Skeletal muscle satellite cell (primary cell): Measurements from ENCODE around the gene GTPBP3.

Experiments
- H3K27me3 ChIP-seq: 2 replicates; pipeline ENCODE4 v1.7.0; 2013; ENCODE audit warnings: low read length; ENCODE audit not compliant: control insufficient read depth, insufficient read depth
- H3K36me3 ChIP-seq: 2 replicates; pipeline ENCODE4 v1.7.0; 2013; ENCODE audit warnings: mild to moderate bottlenecking, control low read depth, low read length; ENCODE audit not compliant: insufficient read depth
- H3K4me1 ChIP-seq: 2 replicates; pipeline ENCODE4 v1.7.0; 2013; ENCODE audit warnings: low read length; ENCODE audit not compliant: control insufficient read depth, insufficient read depth
- H3K4me2 ChIP-seq: 2 replicates; pipeline ENCODE4 v1.7.0; 2013; ENCODE audit warnings: mild to moderate bottlenecking, low read length
- H3K4me3 ChIP-seq: 2 replicates; pipeline ENCODE4 v1.7.0; 2013; ENCODE audit warnings: low read length
- H3K9ac ChIP-seq: 2 replicates; pipeline ENCODE4 v1.7.0; 2013; ENCODE audit warnings: mild to moderate bottlenecking, low read depth, low read length, moderate library complexity
- H3K9me3 ChIP-seq: replicated peaks from 2 replicates; pipeline ENCODE4 v1.7.0; 2013; ENCODE audit warnings: mild to moderate bottlenecking, control low read depth, low read length

The GTPBP3 gene

DNA sequence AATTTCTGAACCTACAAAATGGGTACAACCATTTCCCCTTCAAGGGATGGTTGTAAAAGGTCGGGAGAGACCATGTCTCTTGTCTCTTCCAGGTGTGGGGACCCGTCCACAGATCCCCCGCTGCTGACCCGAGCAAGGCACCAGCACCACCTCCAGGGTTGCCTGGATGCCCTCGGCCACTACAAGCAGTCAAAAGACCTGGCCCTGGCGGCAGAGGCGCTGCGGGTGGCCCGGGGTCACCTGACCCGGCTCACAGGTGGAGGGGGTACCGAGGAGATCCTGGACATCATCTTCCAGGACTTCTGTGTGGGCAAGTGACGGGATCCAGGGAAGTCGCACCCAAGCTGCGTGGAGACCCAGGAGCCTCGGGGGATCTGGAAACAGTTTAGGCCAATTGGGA, 4.0 kb downstream of the GTPBP3 start:
- H3K4me2 ChIP-seq: no peak overlapping the region
- no peak overlapping the region for H3K9ac ChIP-seq
- no peaks in the 10 kb centered on the region for H3K27me3 ChIP-seq
- H3K4me1 ChIP-seq: peaks cover 6% of the 10 kb centered on the region
- peaks cover 5% of the 10 kb centered on the region for H3K36me3 ChIP-seq
- H3K9me3 ChIP-seq: no peaks in the 10 kb centered on the region
- no peak overlapping the region for H3K4me3 ChIP-seq

DNA sequence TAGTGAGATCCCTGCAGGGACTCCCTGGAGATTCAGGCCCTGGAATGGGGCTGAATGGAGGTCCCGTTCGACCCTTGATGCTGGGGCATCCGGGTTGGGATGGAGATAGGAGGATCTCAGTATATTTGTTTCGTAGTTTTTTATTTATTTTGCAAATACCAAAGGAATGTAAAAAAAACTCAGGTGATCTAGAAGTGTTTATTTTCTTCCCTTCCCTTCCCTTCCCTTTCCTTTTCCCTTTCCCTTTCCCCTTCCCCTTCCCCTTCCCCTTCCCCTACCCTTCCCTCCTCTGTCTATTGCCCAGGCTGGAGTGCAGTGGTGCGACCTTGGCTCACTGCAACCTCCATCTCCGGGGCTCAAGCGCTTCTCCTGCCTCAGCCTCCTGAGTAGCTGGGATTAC, 4.5 kb downstream of the GTPBP3 start:
- H3K9me3 ChIP-seq: no peaks in the 10 kb centered on the region
- peaks cover 6% of the 10 kb centered on the region for H3K4me1 ChIP-seq
- H3K27me3 ChIP-seq: no peaks in the 10 kb centered on the region
- H3K36me3 ChIP-seq: peaks cover 5% of the 10 kb centered on the region
- no peak overlapping the region for H3K4me3 ChIP-seq
- H3K9ac ChIP-seq: no peak overlapping the region
- H3K4me2 ChIP-seq: no peak overlapping the region

DNA sequence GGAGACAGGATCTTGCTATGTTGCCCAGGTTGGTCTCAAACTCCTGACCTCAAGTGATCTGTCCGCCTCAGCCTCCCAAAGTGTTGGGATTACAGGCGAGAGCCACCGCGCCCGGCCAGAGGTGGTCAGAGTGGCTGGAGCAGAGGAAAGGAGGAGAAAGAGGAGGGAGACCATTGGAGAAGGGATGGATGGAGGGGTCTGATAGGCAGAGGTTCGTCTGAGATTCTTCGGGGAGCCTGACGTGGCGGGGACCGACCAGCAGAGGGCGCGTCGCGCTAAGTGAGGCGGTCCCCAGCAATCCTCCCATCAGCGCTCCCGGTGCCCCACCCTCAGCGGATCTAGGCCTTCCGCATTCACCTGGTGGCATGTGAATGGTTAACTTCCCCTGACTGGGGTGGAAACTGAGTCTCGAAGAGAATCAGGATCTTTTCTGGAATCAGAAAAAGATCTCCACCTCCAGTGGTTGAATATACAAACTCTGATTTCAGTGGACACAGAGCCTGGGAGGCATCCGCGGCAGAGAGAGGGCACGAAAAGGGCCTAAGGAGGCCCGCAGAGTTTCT, 8.8 kb downstream of the GTPBP3 start:
- Histone ChIP-seq H3K36me3 (peaks cover 5% of the 10 kb centered on the region), H3K4me1 (peaks cover 5% of the 10 kb centered on the region), H3K9ac (no peak overlapping the region), H3K4me3 (no peak overlapping the region), H3K4me2 (peak overlapping the region; percentile 31), H3K27me3 (peaks cover 12% of the 10 kb centered on the region), H3K9me3 (no peaks in the 10 kb centered on the region)

DNA sequence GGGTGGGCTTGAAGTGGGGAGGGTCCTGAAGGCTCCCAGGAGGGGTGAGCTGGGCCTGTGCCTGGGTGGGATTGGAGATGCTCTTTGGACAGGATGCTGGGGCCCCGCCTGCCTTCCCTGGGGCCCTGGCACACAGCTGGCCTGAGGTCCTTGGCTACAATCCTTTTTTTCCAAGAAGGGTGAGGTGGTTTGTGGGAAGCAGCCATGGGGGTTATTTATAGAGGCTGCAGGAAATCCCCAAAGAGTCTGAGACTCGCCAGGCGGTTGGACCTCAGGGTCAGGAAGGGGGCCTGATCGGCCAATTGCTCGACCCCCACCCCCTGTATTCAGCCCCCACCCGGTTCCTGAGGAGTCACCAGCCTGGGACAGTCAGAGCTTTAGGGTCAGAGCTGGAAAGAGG, 10.0 kb downstream of the GTPBP3 start:
- Histone ChIP-seq H3K9ac (no peak overlapping the region), H3K36me3 (no peaks in the 10 kb centered on the region), H3K4me2 (no peak overlapping the region), H3K4me3 (no peak overlapping the region), H3K9me3 (no peaks in the 10 kb centered on the region), H3K27me3 (peaks cover 12% of the 10 kb centered on the region), H3K4me1 (peaks cover 5% of the 10 kb centered on the region)

DNA sequence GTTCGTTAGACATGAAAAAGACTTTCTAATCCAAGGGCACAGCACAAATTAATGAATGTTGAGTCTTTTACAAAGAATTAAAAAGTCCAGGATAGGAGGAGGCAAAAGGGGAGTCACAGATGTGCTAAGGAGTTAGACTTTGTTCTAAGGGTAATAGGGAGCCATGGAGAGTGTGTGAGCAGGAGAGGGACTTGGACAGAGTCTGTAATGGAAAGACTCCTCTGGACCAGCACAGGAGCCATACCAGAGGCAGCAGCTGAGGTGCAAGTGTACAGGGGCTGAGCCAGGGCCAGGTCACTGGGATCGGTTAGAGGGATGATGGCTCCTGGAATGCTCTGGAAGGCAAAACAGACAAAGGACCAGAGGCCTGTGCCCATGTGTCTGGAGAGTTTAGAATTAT, 10.5 kb downstream of the GTPBP3 start:
- no peak overlapping the region for H3K4me3 ChIP-seq
- no peaks in the 10 kb centered on the region for H3K36me3 ChIP-seq
- H3K9me3 ChIP-seq: no peaks in the 10 kb centered on the region
- H3K27me3 ChIP-seq: peaks cover 12% of the 10 kb centered on the region
- no peak overlapping the region for H3K4me2 ChIP-seq
- H3K4me1 ChIP-seq: peaks cover 5% of the 10 kb centered on the region
- H3K9ac ChIP-seq: no peak overlapping the region

DNA sequence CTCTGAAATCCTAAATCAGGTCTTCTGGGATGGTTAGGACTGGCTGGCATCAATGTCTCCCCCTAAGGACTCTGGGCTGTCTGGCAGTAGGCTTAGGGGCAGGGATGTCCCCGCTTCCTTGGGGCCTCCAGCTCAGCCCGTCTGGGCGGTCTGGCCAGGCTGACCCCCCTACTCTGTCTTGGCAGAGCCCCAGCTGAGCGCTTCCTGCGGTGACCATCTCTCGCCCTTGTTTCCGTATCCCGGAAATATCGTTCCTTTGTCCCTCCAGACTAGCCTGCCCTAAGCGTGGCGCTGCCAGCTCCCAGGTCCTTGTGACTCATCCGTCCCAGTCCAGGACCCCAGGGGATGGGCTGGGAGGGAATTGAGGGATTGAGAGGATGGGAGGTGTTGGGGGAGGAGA, 11.3 kb downstream of the GTPBP3 start:
- no peaks in the 10 kb centered on the region for H3K36me3 ChIP-seq
- peak overlapping the region; percentile 20 for H3K9ac ChIP-seq
- H3K4me2 ChIP-seq: peak overlapping the region; percentile 74
- peaks cover 5% of the 10 kb centered on the region for H3K4me1 ChIP-seq
- H3K27me3 ChIP-seq: peaks cover 20% of the 10 kb centered on the region
- no peaks in the 10 kb centered on the region for H3K9me3 ChIP-seq
- H3K4me3 ChIP-seq: peak overlapping the region; percentile 64

DNA sequence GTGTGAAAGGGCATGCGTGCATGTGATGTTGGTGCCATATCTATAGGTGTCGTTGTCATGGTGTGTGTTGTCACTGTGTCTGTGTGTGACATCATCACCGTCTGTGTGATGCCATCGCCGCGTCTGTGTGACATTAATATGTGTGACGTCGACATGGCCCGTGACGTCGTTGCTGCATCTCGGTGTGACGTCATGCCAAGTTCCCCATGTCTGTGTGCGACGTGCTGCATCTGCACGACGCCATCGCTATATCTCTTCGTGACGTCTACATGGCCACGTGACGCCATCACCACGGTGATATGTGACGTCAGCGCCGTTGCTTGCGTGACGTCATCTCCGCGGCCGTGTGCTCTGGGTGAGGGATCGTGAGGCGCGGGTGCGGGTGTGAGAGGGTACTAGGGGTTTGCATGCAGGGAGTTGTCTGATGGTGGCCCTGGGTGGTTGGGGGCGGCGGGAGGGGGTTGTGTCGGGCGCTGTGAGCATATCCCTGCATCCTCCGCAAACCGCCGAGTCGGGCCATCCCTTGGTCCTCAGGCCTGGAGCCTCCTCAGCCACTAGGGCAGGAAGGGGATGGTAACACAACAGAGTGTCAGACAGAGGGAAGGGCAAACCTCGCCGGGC, 14.6 kb downstream of the GTPBP3 start:
- H3K4me1 ChIP-seq: peaks cover 5% of the 10 kb centered on the region
- H3K4me2 ChIP-seq: no peak overlapping the region
- H3K9me3 ChIP-seq: no peaks in the 10 kb centered on the region
- H3K36me3 ChIP-seq: no peaks in the 10 kb centered on the region
- no peak overlapping the region for H3K9ac ChIP-seq
- H3K4me3 ChIP-seq: no peak overlapping the region
- peaks cover 20% of the 10 kb centered on the region for H3K27me3 ChIP-seq

DNA sequence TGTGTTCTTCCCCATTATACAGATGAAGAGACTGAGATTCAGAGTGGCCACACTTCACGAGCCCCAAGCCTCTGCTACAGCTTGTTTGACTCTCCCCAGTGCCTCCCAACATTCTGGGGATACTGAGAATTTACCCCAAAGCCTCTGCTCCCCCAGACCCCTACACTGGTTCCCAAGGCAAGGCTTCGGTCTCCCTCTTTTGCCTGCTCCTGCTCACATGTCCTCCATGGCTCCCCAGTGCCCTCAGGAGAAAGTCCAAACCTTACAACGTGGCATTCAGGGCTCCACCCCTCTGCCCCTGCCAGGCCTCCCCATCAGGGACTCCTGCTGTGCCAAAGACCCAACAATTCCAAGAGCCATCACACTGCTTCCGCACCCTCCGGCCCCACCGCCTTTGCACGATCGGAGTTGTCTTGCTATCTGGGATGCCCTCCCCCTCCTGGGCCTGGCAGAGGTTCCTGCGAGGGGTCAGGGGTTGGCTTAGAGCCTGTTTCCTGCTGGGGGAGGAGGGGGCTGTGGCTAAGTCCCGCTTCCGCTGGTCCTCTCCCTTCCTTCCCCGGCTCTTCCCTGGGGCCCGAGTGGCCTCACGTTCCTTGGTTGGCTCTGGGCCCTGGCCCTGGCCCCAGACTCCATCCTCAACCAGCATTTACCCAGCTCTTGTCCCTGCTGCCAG, 15.4 kb downstream of the GTPBP3 start:
- Histone ChIP-seq H3K9me3 (no peaks in the 10 kb centered on the region), H3K9ac (no peak overlapping the region), H3K36me3 (no peaks in the 10 kb centered on the region), H3K4me1 (peaks cover 5% of the 10 kb centered on the region), H3K4me2 (no peak overlapping the region), H3K27me3 (peaks cover 20% of the 10 kb centered on the region), H3K4me3 (no peak overlapping the region)

DNA sequence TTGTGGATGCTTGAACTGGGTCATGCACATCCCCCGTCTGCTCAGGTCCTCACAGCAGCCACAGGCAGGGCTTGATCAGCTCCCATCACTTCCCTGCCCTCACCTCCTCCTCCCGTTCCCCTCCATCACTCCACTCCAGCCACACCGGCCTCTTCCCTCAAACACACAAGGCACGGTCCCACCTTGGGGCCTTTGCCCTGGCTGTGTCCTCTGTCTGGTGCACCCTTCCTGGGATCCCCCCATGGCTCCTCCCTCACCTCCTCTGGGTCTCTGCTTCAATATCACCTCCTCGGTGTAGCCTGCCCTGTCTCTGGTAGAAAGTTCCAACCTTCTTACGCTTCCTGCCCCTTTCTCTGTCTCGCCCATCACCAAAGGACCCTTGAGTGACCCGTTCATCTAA, 16.0 kb downstream of the GTPBP3 start:
- H3K9me3 ChIP-seq: no peaks in the 10 kb centered on the region
- no peak overlapping the region for H3K4me2 ChIP-seq
- no peak overlapping the region for H3K4me3 ChIP-seq
- H3K27me3 ChIP-seq: peaks cover 20% of the 10 kb centered on the region
- H3K4me1 ChIP-seq: peaks cover 9% of the 10 kb centered on the region
- H3K9ac ChIP-seq: no peak overlapping the region
- no peaks in the 10 kb centered on the region for H3K36me3 ChIP-seq

DNA sequence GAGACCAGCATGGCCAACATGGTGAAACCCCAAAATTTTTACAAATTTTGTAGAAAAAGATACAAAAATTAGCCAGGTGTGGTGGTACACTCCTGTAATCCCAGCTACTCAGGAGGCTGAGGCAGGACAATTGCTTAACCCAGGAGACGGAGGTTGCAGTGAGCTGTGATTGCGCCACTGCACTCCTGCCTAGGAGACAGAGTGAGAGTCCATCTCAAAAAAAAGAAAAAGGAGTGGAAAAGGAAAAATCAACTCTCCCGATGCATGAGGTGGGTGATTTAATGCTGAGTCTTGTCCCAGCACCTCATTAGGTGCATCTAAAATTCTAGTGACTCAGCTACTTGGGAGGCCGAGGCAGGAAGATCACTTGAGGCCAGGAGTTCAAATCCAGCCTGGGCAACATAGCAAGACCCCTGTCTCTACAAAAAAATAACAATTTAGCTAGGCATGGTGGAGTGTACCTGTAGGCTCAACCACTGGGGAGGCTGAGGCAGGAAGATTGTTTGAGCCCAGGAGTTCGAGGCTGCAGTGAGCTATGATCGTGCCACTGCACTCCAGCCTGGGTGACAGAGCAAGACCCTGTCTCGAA, 19.8 kb downstream of the GTPBP3 start:
- Histone ChIP-seq H3K27me3 (peaks cover 9% of the 10 kb centered on the region), H3K4me1 (peaks cover 7% of the 10 kb centered on the region), H3K9ac (no peak overlapping the region), H3K36me3 (no peaks in the 10 kb centered on the region), H3K4me3 (no peak overlapping the region), H3K4me2 (no peak overlapping the region), H3K9me3 (no peaks in the 10 kb centered on the region)

DNA sequence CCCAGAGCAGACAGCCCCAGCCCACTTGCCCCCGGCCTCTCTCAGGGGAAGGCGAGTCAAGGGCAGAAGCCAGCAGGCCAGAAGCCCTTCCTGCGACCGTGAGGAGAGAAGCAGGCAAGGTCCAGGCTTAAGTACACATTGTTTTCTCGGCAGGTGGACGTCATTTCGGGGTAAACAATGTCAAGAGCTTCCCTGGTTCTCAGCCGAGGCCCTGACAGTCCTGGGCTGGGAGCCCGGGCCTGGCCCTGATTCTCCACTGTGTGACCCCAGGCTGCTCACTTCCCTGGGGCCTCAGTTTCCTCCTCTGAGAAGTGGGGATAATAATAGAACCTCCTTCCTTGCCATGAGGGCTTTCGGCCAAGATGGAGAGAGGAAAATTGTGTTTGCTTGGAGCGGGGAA, 20.4 kb downstream of the GTPBP3 start:
- Histone ChIP-seq H3K4me3 (no peak overlapping the region), H3K4me1 (peaks cover 7% of the 10 kb centered on the region), H3K27me3 (peaks cover 15% of the 10 kb centered on the region), H3K9me3 (no peaks in the 10 kb centered on the region), H3K36me3 (no peaks in the 10 kb centered on the region), H3K9ac (no peak overlapping the region), H3K4me2 (no peak overlapping the region)
